COR-L47 (cell line): ENCODE measurements around the gene BCL2L13.
A peak's percentile ranks its signal among the peaks of the same experiment; 100 is the strongest.
"Not testable (repeated sequence)": the region's sequence is repeated elsewhere in the genome, so short reads cannot be mapped to it uniquely, and the experiment has no call there.

Experiments used
- DNase-seq: peaks from one replicate; lab custom pipeline; 2025; lab: John Stamatoyannopoulos, UW

BCL2L13 gene

GRCh38 chr22:17761138-17761488, 122.6 kb downstream of the BCL2L13 start:
- no peak for DNase-seq

GRCh38 chr22:17763442-17763841, 124.9 kb downstream of the BCL2L13 start:
- DNase-seq, result not testable (repeated sequence)

- DNase-seq, result no peak
These were observed 125.5 kb downstream of the BCL2L13 start for GRCh38 chr22:17764036-17764435.

- not testable (repeated sequence) for DNase-seq
These were observed 126.3 kb downstream of the BCL2L13 start for GRCh38 chr22:17764852-17765251.

GRCh38 chr22:17767233-17768065, 128.9 kb downstream of the BCL2L13 start:
- no peak for DNase-seq

- no peak for DNase-seq
These were observed 130.6 kb downstream of the BCL2L13 start for GRCh38 chr22:17769013-17769715.

- no peak for DNase-seq
These were observed 131.1 kb downstream of the BCL2L13 start for GRCh38 chr22:17769716-17770082.

GRCh38 chr22:17770180-17771077, 131.9 kb downstream of the BCL2L13 start:
- no peak for DNase-seq

- no peak for DNase-seq
These were observed 133.8 kb downstream of the BCL2L13 start for GRCh38 chr22:17772249-17772957.

GRCh38 chr22:17772958-17773605, 134.5 kb downstream of the BCL2L13 start:
- DNase-seq, result no peak

- DNase-seq, result peak; percentile 60
These were observed 135.1 kb downstream of the BCL2L13 start for GRCh38 chr22:17773606-17774205.

GRCh38 chr22:17774206-17774925, 135.8 kb downstream of the BCL2L13 start, which contains the start of gene BID:
Gene BID, minus strand, starts transcription at chr22:17774469. Its CDS starts 24,353 bp downstream, at chr22:17750116.
- DNase-seq, result peak; percentile 14

GRCh38 chr22:17774926-17775685, 136.5 kb downstream of the BCL2L13 start:
- DNase-seq, result no peak

GRCh38 chr22:17775781-17776465, 137.4 kb downstream of the BCL2L13 start:
- no peak for DNase-seq

- no peak for DNase-seq
These were observed 138.6 kb downstream of the BCL2L13 start for GRCh38 chr22:17777005-17777716.

GRCh38 chr22:17777717-17778044, 139.1 kb downstream of the BCL2L13 start:
- no peak for DNase-seq

GRCh38 chr22:17778412-17778976, 139.9 kb downstream of the BCL2L13 start:
- no peak for DNase-seq
